RPMI8226 (cell line): ENCODE results near the gene BAD.

Source experiments
- DNase-seq: peaks from one replicate; pipeline ENCODE4 v3.0.0-alpha.2; 2015

The BAD gene

GRCh38 chr11:64295760-64296159, 11.3 kb upstream of the BAD start:
- DNase-seq = no peak

GRCh38 chr11:64294774-64295173, 10.3 kb upstream of the BAD start:
- no peak for DNase-seq

- DNase-seq = no peak
Measured at GRCh38 chr11:64292460-64293254, 8.2 kb upstream of the BAD start.

- DNase-seq = no peak
Measured at GRCh38 chr11:64291752-64292459, 7.4 kb upstream of the BAD start.

- no peak for DNase-seq
Measured at GRCh38 chr11:64291262-64291751, 6.8 kb upstream of the BAD start, which contains the start of gene KCNK4. KCNK4 (plus strand) TSS chr11:64291302; CDS start chr11:64293019, 1,717 bp downstream.

GRCh38 chr11:64290352-64291261, 6.1 kb upstream of the BAD start:
- DNase-seq = no peak

- no peak for DNase-seq
Measured at GRCh38 chr11:64289002-64289564, 4.6 kb upstream of the BAD start.

- no peak for DNase-seq
Measured at GRCh38 chr11:64288353-64288750, 3.9 kb upstream of the BAD start.

GRCh38 chr11:64287676-64288352, 3.3 kb upstream of the BAD start:
- no peak for DNase-seq

- DNase-seq = no peak
Measured at GRCh38 chr11:64286801-64287159, 2.3 kb upstream of the BAD start.

GRCh38 chr11:64285885-64286800, 1.7 kb upstream of the BAD start:
- peak; percentile 83 for DNase-seq

GRCh38 chr11:64284962-64285884, 758 bp upstream of the BAD start, which contains the start of gene GPR137:
GPR137 (plus strand) TSS chr11:64285848; CDS start chr11:64286525, 677 bp downstream.
- DNase-seq = peak; percentile 95

GRCh38 chr11:64283092-64283491, 1.4 kb downstream of the BAD start:
- DNase-seq = no peak

- DNase-seq = no peak
Measured at GRCh38 chr11:64281957-64282770, 2.3 kb downstream of the BAD start.

GRCh38 chr11:64278576-64279190, 5.8 kb downstream of the BAD start:
- DNase-seq = no peak

GRCh38 chr11:64276653-64277431, 7.6 kb downstream of the BAD start:
- DNase-seq = no peak

- DNase-seq = no peak
Measured at GRCh38 chr11:64275841-64276240, 8.6 kb downstream of the BAD start.
